Stomach (tissue), 9 donors: ENCODE data around the gene FARS2. TPM values are rescaled to one million over a fixed set of nuclear protein-coding genes. Genes with fewer than 3 reads are reported as not detected.

ENCODE experiments used
- DNase-seq, 2 donors: peaks; one replicate each; pipeline versions ENCODE4 v3.0.0 to v3.0.0-alpha.2; 2013 to 2019
- H3K27ac ChIP-seq, 5 donors: fragments of 200-600 bp in 4 of 5; sonication (generic) in 4 of 5; one replicate each; pipeline ENCODE4 v1.5.1; 2013 to 2019; ENCODE audit warnings: mild to moderate bottlenecking in 1 of 5, moderate library complexity in 1 of 5
- H3K27me3 ChIP-seq, 3 donors: fragments of 200-600 bp; sonication (generic); one replicate each; pipeline ENCODE4 v1.5.1; 2017 to 2019; ENCODE audit warnings: mixed run types in 1 of 3
- H3K36me3 ChIP-seq, 4 donors: fragments of 200-600 bp; sonication (generic); 1 replicate in 3 of 4; 2 replicates in 1 of 4; pipeline ENCODE4 v1.5.1; 2016 to 2019
- H3K4me1 ChIP-seq, 4 donors: fragments of 200-600 bp; sonication (generic); one replicate each; pipeline ENCODE4 v1.5.1; 2016 to 2019
- H3K4me3 ChIP-seq, 4 donors: fragments of 200-600 bp; sonication (generic) in 3 of 4; one replicate each; pipeline ENCODE4 v1.5.1; 2016 to 2019; ENCODE audit warnings: mild to moderate bottlenecking in 1 of 4
- H3K9me3 ChIP-seq, 4 donors: fragments of 200-600 bp; sonication (generic); one replicate each; pipeline ENCODE4 v1.5.1; 2016 to 2019
- CTCF ChIP-seq, 7 experiments: fragments of 450-650 bp in 4 of 7; fragments of 200-600 bp in 3 of 7; sonication (generic) in 3 of 7; IDR thresholded peaks; one replicate each; pipeline ENCODE4 v1.5.1; 2016 to 2019; ENCODE audit warnings: antibody characterized with exemption in 7 of 7, control low read depth in 2 of 7, mild to moderate bottlenecking in 1 of 7
- EP300 ChIP-seq: sonication (generic); formaldehyde crosslinking; IDR thresholded peaks from one replicate; pipeline ENCODE4 v1.6.1; 2017; ENCODE audit warnings: antibody characterized with exemption
- POLR2A ChIP-seq, 4 donors: fragments of 450-650 bp; IDR thresholded peaks; one replicate each; pipeline ENCODE4 v1.6.1; 2016; ENCODE audit warnings: antibody characterized with exemption in 4 of 4, control low read depth in 2 of 4, mild to moderate bottlenecking in 1 of 4, moderate library complexity in 1 of 4
- POLR2AphosphoS5 ChIP-seq, 3 donors: sonication (generic); formaldehyde crosslinking; IDR thresholded peaks; one replicate each; pipeline ENCODE4 v1.6.1; 2016; ENCODE audit warnings: antibody characterized with exemption in 3 of 3
- WGBS, 5 donors: extraction: QIAGEN DNeasy Blood & Tissue Kit in 3 of 5; methylation state at CpG; one replicate each; pipeline versions ENCODE4 v1.1.5 to v1.1.7; 2013 to 2018; 5-methylcytosine and 5-hydroxymethylcytosine counted together
- intact Hi-C: fragments of 100-400 bp; cut with DNase I; formaldehyde crosslinking; loops from one replicate; pipeline ENCODE4 v1.15.1; 2023; ENCODE audit warnings: low total_unique reads
- polyA plus RNA-seq, 3 donors: library from polyadenylated mRNA; stranded (reverse); fragments of 200-250 nt; gene quantifications; one replicate each; pipeline ENCODE4 v1.2.3, GENCODE V29; 2013
- total RNA-seq, 5 donors: library from RNA; depleted of rRNA; stranded (reverse); fragments of >200 nt; gene quantifications; one replicate each; pipeline versions ENCODE4 v1.1.0 to v1.2.3, GENCODE V29; 2014 to 2016
- donor health status: healthy with polysubstance abuse.
- donor health status: Bipolar disorder and iron deficiency.
- donor health status: healthy.

The FARS2 gene
- total and polyA plus RNA-seq, 8 donors: 3.8 to 47.8 (median 15.9) TPM

GRCh38 chr6:5455142-5455541 lies 193.8 kb downstream of the FARS2 start:
- no peak for DNase-seq
- peaks cover 0 to 10% (median 2%) of the 10 kb centered on the region in 4 donors for H3K4me1 ChIP-seq
- H3K36me3 ChIP-seq: no peaks in the 10 kb centered on the region
- no peaks in the 10 kb centered on the region for H3K9me3 ChIP-seq
- H3K4me3 ChIP-seq: no peak overlapping the region
- WGBS, 5 donors: 68 to 82% (median 73%) methylated on average over 4 of the region's 4 CpGs
- TF ChIP-seq EP300 (no peak), CTCF (IDR thresholded peaks at IDR 0.05) (no peak), POLR2A (IDR thresholded peaks at IDR 0.05) (no peak), POLR2AphosphoS5 (IDR thresholded peaks at IDR 0.05) (no peak)
- intact Hi-C loops: no loop called here
- H3K27me3 ChIP-seq: no peaks in the 10 kb centered on the region
- no peak overlapping the region for H3K27ac ChIP-seq

- H3K27ac ChIP-seq: no peak overlapping the region
Observed at GRCh38 chr6:5457041-5457440, 195.7 kb downstream of the FARS2 start.

GRCh38 chr6:5457983-5458683 lies 196.8 kb downstream of the FARS2 start:
- no peak overlapping the region for H3K4me3 ChIP-seq
- peaks cover 0 to 10% (median 2%) of the 10 kb centered on the region in 4 donors for H3K4me1 ChIP-seq
- H3K9me3 ChIP-seq: no peaks in the 10 kb centered on the region
- peak in 1 of 2 donors; percentile 87 for DNase-seq
- intact Hi-C loops: no loop called here
- 56 to 80% (median 58%) methylated on average over 3 to 9 of the region's 9 CpGs for WGBS, 5 donors
- H3K27me3 ChIP-seq: no peaks in the 10 kb centered on the region
- TF ChIP-seq POLR2A (IDR thresholded peaks at IDR 0.05): no peak
- no peak for TF ChIP-seq EP300
- TF ChIP-seq CTCF (IDR thresholded peaks at IDR 0.05): no peak
- TF ChIP-seq POLR2AphosphoS5 (IDR thresholded peaks at IDR 0.05): no peak
- no peaks in the 10 kb centered on the region for H3K36me3 ChIP-seq
- peak overlapping the region in 1 of 5 donors; percentile 61 for H3K27ac ChIP-seq

More at GRCh38 chr6:5457041-5457440, 195.7 kb downstream of the FARS2 start:
- H3K4me3 ChIP-seq: no peak overlapping the region
- peaks cover 0 to 10% (median 2%) of the 10 kb centered on the region in 4 donors for H3K4me1 ChIP-seq
- no peak for TF ChIP-seq POLR2AphosphoS5 (IDR thresholded peaks at IDR 0.05)
- TF ChIP-seq EP300: no peak
- TF ChIP-seq CTCF (IDR thresholded peaks at IDR 0.05): no peak
- TF ChIP-seq POLR2A (IDR thresholded peaks at IDR 0.05): no peak
- intact Hi-C loops: no loop called here
- whole genome bisulfite sequencing, 5 donors: 51 to 70% (median 60%) methylated on average over 8 to 9 of the region's 9 CpGs
- H3K36me3 ChIP-seq: no peaks in the 10 kb centered on the region
- H3K27me3 ChIP-seq: no peaks in the 10 kb centered on the region
- no peaks in the 10 kb centered on the region for H3K9me3 ChIP-seq
- DNase-seq: no peak

GRCh38 chr6:5459346-5459745 lies 198.0 kb downstream of the FARS2 start:
- H3K4me1 ChIP-seq: peaks cover 0 to 10% (median 2%) of the 10 kb centered on the region in 4 donors
- WGBS, 5 donors: 80 to 94% (median 90%) methylated on average over 5 of the region's 5 CpGs
- TF ChIP-seq POLR2AphosphoS5 (IDR thresholded peaks at IDR 0.05) (no peak), POLR2A (IDR thresholded peaks at IDR 0.05) (no peak), EP300 (no peak), CTCF (IDR thresholded peaks at IDR 0.05) (no peak)
- H3K36me3 ChIP-seq: no peaks in the 10 kb centered on the region
- no peaks in the 10 kb centered on the region for H3K27me3 ChIP-seq
- no peak overlapping the region for H3K27ac ChIP-seq
- intact Hi-C loops: no loop called here
- no peaks in the 10 kb centered on the region for H3K9me3 ChIP-seq
- no peak overlapping the region for H3K4me3 ChIP-seq
- DNase-seq: no peak
